ENCODE results near the gene BCL2A1.

The BCL2A1 gene

DNA sequence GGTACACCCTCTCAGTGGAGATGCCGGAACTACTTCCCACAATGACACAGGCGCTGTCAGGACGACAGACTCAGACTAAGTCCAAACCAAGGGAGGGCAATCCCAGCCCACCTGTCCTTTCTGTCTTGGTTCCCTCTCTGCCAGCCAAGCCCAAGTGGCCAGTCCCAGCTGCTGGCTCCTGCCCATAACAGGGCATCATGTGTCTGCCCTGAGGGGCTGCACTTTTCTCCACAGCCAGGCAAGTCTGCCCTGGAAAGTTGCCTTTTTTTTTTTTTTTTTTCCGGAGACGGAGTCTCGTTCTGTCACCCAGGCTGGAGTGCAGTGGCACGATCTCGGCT lies 20.0 kb upstream of the BCL2A1 start:
- no peak for TF ChIP-seq TAF1 (IDR thresholded peaks at IDR 0.05; ENCODE audit: borderline replicate concordance, insufficient read depth, low read length)
- no peak for TF ChIP-seq POLR2AphosphoS5 (IDR thresholded peaks at IDR 0.05; ENCODE audit: low read depth, low read length)
- TF ChIP-seq FOXP2 (optimal IDR thresholded peaks at IDR 0.05; ENCODE audit: borderline replicate concordance, extremely low read depth, extremely low read length, insufficient read depth) = no peak
- TF ChIP-seq, protein P1, sequence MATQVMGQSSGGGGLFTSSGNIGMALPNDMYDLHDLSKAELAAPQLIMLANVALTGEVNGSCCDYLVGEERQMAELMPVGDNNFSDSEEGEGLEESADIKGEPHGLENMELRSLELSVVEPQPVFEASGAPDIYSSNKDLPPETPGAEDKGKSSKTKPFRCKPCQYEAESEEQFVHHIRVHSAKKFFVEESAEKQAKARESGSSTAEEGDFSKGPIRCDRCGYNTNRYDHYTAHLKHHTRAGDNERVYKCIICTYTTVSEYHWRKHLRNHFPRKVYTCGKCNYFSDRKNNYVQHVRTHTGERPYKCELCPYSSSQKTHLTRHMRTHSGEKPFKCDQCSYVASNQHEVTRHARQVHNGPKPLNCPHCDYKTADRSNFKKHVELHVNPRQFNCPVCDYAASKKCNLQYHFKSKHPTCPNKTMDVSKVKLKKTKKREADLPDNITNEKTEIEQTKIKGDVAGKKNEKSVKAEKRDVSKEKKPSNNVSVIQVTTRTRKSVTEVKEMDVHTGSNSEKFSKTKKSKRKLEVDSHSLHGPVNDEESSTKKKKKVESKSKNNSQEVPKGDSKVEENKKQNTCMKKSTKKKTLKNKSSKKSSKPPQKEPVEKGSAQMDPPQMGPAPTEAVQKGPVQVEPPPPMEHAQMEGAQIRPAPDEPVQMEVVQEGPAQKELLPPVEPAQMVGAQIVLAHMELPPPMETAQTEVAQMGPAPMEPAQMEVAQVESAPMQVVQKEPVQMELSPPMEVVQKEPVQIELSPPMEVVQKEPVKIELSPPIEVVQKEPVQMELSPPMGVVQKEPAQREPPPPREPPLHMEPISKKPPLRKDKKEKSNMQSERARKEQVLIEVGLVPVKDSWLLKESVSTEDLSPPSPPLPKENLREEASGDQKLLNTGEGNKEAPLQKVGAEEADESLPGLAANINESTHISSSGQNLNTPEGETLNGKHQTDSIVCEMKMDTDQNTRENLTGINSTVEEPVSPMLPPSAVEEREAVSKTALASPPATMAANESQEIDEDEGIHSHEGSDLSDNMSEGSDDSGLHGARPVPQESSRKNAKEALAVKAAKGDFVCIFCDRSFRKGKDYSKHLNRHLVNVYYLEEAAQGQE (IDR thresholded peaks at IDR 0.05; ENCODE audit: insufficient read depth in 1 of 2, low read depth in 2 of 2, low read length in 2 of 2) = no peak
- TF ChIP-seq SIN3A (IDR thresholded peaks at IDR 0.05; ENCODE audit: borderline replicate concordance, insufficient read depth, low read length) = no peak

DNA sequence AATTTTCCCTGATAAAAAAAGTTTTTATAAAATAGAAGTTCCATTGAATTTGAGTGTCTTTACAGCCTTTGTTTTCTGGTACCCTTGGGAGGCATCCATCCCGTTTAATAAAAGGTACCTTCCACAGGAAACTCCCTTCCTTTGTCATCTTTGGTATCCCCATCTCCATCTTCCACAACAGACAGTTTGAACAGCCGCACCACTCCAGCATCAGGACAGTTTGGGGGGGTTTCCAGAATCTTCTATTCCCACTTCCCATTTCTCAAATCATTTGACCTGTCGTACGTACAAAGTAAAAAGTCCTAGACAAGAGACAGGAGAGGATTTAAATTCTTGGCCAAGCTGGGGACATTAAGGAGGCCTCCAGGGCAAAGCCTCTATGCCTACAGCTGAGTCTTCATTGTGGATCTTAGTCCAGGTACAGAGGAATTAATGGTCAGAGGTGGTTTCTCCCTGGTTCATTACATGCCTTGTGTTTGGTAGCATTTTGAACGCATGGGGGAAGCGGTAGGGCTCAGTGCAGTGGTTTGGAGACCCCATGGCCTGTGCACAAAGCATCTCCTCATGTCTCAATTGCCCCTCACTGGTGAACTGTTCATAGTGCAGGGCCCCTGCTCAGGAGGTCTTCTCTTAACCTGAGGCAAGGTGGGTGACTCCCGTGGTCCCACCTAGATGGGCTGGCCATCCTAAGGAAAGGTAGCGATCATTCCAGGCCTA lies 19.4 kb upstream of the BCL2A1 start:
- no peak for TF ChIP-seq TAF1 (IDR thresholded peaks at IDR 0.05; ENCODE audit: borderline replicate concordance, insufficient read depth, low read length)
- no peak for TF ChIP-seq POLR2AphosphoS5 (IDR thresholded peaks at IDR 0.05; ENCODE audit: low read depth, low read length)
- TF ChIP-seq SIN3A (IDR thresholded peaks at IDR 0.05; ENCODE audit: borderline replicate concordance, insufficient read depth, low read length) = no peak
- TF ChIP-seq, protein P1 (IDR thresholded peaks at IDR 0.05; ENCODE audit: insufficient read depth in 1 of 2, low read depth in 2 of 2, low read length in 2 of 2) = no peak
- TF ChIP-seq FOXP2 (optimal IDR thresholded peaks at IDR 0.05; ENCODE audit: borderline replicate concordance, extremely low read depth, extremely low read length, insufficient read depth) = no peak

DNA sequence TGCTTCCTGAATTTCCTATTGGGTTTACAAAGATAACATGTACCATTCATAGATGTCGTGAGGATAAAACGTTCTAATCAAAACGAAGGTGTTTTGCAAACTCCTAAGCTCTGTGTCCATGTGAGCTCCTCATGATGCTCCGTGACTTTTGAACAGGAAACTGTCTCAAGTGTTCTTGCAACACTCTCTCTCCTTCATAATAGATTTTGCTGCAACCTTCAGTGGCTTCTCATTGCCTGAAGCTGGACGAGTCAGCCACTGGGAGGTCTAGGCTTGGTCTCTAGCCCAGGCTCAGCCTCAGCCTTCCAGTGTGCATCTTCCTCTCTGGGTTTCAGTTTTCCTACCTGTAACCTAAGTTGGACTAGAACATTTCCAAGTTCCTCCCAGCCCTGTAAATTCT lies 18.7 kb upstream of the BCL2A1 start:
- TF ChIP-seq, protein P1 (IDR thresholded peaks at IDR 0.05; ENCODE audit: insufficient read depth in 1 of 2, low read depth in 2 of 2, low read length in 2 of 2) = no peak
- TF ChIP-seq FOXP2 (optimal IDR thresholded peaks at IDR 0.05; ENCODE audit: borderline replicate concordance, extremely low read depth, extremely low read length, insufficient read depth) (no peak), POLR2AphosphoS5 (IDR thresholded peaks at IDR 0.05; ENCODE audit: low read depth, low read length) (no peak)

DNA sequence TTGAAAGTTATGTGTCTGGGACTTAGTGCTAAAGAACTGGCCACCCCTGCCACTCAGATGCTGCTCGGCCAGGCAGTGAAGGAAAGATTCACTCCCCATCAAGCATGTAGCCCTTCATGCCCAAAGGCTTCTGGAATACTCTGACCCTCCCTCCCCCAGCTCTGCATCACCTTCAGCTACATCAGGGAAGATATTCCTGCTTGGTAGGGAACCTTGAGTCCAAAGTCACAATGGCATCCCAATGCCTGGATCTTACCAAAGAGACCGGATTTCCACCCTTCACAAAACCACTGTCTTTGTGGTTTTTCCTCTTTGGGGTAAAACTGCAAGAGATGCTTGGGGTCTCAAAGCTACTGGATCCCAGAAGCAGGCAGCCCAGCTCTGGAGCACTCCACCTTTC lies 18.2 kb upstream of the BCL2A1 start:
- TF ChIP-seq POLR2AphosphoS5 (IDR thresholded peaks at IDR 0.05; ENCODE audit: low read depth, low read length) (no peak), SIN3A (IDR thresholded peaks at IDR 0.05; ENCODE audit: borderline replicate concordance, insufficient read depth, low read length) (no peak), TAF1 (IDR thresholded peaks at IDR 0.05; ENCODE audit: borderline replicate concordance, insufficient read depth, low read length) (no peak), FOXP2 (optimal IDR thresholded peaks at IDR 0.05; ENCODE audit: borderline replicate concordance, extremely low read depth, extremely low read length, insufficient read depth) (no peak)
- TF ChIP-seq, protein P1 (IDR thresholded peaks at IDR 0.05; ENCODE audit: insufficient read depth in 1 of 2, low read depth in 2 of 2, low read length in 2 of 2) = no peak

Measured in PFSK-1 (cell line).